HG03442 (cell line): ENCODE measurements around the gene DOCK2.
"Not testable (repeated sequence)": the region's sequence is repeated elsewhere in the genome, so short reads cannot be mapped to it uniquely, and the experiment has no call there.

Experiments used
- ATAC-seq: cut with Tn5 transposase; IDR thresholded peaks from one replicate; pipeline ENCODE4 v1.9.1; 2021; ENCODE audit warnings: mild to moderate bottlenecking, moderate library complexity; ENCODE audit not compliant: unreplicated experiment

The DOCK2 gene

DNA sequence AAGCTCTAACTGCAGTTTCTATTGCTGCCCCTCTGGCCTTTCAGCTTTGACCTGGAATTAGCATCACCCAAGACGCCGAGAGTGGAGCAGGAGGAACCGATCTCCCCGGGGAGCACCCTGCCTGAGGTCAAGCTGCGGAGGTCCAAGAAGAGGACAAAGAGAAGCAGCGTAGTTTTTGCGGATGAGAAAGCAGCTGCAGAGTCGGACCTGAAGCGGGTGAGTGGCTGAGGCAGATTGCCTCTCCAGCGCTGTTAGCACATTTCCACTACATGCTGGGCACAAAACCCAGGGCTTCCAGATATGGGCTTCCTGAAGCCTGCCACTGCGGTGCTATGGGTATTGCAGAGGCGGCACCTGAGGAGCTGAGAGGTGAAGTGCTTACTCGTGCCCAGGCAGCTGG lies 441.9 kb downstream of the DOCK2 start:
- ATAC-seq: no peak

DNA sequence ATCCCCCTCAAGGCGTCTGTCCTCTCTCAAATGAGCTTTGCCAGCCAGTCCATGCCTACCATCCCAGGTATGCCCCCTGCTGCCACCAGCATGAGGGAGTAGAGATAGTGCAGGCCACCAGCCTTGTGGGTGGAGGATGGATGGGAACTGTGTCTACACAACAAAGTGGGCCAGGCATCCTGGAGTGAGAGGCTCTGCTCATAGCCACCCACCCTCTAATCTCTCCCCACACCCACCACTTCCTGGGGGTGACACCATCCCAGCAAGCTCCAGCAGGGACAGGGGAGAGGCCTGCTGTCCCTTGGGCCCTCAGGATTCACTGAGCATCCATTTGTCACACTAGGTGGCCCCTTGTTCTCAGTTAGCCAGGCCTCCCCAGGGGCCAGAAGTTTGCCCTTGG lies 443.1 kb downstream of the DOCK2 start:
- ATAC-seq: no peak

DNA sequence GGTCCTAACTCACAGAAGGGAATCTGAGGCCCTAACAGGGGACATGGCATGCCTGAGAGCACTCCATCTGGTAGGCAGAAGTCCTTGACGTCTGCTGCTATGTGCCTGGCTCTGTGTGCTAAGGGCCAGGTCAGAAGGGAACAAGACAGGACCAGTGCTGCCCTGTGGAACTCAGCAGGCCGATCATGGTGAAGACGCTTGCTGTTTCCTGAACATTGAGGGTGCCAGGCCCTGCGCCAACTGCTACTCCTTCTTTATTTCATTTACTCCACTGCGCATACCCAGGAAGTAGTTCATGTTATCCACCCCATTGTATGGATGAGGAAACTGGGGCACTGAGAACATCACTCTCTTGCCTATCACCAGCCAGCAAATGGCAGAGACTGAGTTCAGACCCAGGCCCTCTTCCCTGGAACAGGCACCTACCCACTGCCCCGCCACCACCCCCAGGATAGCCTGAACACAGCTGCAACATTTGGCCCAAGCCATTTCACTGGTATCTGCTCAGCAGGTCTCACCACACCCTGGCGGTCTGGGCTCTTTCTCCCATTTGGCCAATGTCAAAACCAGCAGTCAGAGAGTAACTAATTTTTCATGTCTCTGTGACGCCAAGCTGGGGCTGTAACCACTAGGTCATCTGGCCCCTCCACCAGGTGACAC lies 443.8 kb downstream of the DOCK2 start:
- ATAC-seq: no peak

DNA sequence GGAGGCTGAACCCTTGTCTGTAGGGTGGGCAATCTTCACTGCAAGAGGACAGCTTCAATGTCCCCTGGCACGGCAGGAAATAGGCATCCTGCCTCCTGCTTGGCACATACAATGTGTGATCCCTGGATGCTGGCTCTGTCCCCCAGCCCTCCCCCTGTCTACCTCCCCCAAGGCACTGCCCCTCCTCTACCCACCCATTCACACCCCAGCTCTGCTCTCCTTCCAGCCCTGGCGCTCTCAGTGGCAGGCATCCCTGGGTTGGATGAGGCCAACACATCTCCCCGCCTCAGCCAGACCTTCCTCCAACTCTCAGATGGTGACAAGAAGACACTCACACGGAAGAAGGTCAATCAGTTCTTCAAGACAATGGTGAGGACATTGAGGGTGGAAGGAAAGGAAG lies 444.5 kb downstream of the DOCK2 start:
- ATAC-seq: no peak

DNA sequence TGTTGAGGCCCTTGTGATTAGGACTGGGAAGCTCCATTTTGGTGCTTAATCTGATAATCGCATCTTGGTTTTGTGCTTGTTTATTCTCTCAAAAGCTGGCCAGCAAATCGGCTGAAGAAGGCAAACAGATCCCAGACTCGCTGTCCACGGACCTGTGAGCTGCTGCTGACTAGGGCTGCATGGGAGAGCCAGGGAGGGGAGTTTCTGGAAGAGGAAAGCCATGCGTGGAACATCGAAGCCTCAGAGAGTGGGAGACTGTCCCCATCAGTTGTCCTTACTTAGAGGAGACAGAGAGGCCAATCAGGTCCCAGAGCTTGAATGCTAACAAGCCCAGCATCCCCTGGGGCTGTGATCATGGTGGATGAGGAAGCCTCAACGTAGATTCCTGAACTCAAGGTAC lies 445.6 kb downstream of the DOCK2 start:
- ATAC-seq: no peak

DNA sequence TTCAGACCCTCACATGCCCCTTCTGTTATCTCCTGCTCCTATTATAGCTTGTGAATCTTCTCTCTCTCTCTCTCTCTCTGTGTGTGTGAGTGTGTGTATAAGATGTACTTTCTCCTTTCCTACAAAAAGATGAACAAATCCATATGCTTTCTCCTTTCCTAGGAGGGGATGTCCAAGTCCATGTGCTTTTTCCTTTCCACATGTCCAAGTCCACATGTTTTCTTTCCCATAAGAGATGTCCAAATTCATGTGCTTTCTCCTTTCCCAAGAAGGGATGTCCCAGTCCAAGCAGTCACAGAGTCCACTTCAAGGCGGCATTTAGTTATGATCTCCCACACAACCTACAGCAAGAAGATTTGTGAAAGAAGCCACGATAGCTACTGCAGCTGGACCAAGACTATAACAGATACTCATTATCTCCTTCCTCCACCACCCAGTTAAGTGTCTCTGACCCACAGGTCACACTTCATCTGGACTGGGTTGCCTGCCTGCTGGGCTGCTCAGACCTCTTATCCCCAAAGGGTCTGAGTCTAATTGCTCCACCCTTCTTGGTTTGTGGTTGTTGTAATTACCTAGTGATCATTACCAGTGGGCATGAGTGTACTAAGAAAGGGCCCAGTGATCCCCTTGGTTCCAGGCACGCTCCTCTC lies 450.2 kb downstream of the DOCK2 start:
- no peak for ATAC-seq

DNA sequence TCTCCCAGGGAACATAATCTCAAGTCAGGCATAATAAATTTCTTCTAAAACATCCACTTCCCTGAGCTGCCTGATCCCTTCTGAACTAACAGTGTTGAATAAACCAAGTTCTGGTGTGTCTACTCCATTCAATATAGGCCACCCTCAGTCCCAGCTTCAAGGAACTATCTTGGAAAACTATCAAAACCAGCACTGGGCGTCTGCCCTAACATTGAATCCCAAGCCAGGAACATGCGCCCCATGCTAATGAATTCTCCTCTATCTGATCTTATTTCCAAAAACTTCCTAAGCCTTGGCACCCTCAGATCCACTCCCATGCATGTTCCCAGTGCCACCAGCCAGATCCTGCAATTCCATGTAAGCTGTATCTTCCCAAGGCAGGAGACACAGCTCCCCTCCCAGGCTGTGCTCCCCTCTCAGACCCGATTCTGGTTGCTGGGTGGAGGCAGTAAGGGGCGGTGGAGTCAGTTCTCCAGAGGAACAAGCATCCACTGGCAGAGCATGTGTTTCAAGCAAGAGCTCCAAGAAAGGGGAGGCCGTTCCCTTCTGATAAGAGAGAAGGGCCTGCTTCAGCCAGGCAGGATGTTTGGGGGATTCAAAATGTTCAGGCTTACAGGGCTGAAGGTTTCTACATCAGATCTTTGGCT lies 455.5 kb downstream of the DOCK2 start:
- no peak for ATAC-seq

DNA sequence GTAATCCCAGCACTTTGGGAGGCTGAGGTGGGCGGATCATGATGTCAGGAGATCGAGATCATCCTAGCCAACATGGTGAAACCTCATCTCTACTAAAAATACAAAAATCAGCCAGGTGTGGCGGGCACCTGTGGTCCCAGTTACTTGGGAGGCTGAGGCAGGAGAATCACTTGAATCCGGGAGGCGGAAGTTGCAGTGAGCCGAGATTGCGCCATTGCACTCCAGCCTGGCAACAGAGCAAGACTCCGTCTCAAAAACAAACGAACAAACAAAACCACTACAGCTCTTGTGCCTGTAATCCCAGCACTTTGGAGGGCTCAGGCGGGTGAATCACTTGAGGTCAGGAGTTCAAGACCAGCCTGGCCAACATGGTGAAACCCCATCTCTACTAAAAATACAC lies 457.3 kb downstream of the DOCK2 start:
- ATAC-seq: not testable (repeated sequence)

DNA sequence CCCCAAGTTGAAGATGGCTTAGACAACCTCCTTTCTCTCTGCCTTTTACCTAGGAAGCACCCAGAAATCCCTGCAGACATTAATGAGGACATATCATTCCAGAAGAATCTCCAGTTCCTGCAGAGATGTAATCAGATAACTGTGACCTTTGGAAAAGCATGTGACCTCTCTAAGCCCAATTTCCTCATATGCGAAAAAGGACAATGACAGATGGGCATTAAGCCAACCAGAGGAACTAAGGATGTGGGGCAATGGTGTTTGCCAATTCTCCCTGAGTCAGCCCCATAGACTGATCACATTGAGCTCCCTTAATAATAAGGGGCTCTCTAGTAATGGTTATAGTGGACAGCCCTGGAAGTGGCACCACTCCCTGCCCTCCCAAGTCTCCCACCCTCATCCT lies 458.6 kb downstream of the DOCK2 start:
- ATAC-seq: no peak

DNA sequence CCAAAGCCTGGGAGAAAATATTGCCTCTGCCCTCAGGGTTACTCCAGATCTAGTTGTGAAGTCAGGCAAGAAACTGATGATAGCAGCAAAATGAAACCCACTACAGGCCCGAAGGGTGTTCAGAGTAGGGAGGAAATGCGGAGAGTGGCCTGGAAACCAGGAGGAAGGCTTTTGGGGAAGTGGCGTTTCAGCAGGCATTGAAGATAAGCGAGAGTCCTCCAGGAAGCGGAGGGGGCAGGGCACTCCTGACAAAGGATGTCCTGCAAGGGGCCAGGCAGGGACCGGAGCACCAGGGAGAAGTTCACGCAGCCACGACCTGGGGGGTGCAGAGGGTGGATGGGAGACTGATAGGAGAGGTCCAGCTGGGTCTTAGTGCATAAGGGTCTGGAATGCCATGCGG lies 460.9 kb downstream of the DOCK2 start:
- ATAC-seq: no peak

DNA sequence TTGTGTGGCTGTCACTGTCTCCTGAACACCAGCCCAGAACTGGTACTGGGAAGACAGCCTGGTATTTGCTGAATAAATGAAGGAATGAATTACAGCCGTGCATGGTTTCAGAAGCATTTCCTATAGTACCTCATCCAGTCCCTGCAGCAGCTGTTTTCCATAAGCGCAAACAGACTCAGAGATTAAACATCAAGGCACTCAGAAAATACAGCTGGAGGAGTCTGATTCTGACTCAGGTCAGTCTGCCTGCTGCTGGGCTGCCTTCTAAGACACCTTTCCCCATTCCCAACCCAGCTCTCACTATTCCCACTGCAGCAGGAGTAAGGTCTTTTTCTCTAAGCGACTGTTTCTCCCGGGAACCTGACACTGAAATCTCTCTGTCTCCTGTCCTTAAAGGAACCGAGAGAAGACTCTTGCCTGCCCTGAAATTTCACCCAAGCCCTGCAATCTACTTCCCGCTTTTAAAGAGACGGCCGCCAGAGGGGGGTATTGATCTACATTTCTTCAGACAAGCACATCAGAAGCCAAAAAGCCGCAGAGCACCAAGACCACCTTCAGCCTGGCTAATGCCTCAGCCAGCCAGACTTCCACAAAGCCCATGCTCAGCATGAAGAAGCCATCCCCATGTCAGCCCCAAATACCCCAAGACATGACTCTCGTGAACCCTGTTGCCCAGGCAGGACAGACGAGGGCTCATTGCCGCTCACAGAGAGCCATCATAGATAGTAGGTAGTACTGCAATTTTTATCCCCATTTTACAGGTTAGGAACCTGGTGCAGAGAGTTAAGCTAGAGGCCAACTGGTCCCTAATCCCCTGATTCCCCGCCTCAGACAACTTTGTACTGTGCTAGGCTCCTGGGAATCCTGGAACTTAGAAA lies 463.2 kb downstream of the DOCK2 start:
- ATAC-seq: peak; percentile 63

DNA sequence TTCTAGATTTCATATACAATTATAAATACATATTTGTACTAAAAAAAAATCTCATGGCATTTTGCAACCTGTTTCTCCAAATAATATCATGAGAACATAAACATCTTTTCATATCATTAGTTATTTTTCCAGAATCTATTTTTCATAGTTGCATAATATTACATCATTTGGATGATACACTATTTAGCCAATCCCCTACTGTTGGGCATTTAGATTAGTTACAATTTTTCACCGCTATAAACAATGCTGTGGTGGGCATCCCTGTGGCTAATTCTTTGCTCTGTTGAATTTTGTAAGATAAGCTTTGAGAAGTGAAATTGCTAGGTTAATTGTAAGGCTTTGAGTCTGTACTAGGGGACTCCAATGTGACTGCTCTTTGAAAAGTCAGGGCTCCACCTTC lies 466.4 kb downstream of the DOCK2 start:
- ATAC-seq: no peak

DNA sequence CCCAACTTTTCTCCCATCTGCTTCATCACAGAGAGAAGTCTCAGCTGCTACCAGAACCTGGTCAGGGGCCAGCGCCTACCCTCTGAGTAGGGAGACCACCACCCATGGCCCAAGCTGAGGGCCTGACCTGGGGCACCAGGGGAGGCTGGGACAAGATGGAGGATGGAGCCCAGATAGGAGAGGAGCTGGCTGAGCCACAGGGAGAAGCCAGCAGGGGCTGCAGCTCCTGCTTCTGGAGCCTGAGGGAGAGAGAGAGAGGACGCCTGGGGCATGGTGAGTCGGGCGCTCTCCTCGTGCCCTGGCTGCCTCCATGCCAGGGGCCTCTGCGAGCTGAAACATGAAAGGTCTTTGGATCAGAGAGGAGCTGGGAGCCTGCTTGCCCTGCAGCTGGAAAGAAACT lies 467.2 kb downstream of the DOCK2 start:
- ATAC-seq: no peak

DNA sequence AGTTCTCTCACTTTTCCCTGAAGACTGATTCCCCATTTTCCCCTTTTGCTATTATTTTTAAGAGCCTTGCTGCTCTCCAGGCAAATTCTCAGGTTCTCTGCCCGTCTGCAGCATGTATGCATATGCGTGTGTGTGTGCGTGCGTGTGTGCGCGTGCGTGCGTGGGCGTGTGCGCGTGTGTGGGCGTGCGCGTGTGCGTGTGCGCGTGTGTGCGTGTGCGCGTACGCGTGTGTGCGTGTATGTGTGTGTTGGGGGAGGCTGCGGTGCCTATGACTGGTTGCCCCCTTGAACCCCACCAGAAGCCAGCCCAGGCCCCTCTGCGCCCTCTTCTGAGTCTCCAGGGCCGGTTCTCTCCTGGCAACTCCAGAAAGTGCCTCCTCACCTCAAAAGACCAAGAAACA lies 467.6 kb downstream of the DOCK2 start:
- ATAC-seq: no peak

DNA sequence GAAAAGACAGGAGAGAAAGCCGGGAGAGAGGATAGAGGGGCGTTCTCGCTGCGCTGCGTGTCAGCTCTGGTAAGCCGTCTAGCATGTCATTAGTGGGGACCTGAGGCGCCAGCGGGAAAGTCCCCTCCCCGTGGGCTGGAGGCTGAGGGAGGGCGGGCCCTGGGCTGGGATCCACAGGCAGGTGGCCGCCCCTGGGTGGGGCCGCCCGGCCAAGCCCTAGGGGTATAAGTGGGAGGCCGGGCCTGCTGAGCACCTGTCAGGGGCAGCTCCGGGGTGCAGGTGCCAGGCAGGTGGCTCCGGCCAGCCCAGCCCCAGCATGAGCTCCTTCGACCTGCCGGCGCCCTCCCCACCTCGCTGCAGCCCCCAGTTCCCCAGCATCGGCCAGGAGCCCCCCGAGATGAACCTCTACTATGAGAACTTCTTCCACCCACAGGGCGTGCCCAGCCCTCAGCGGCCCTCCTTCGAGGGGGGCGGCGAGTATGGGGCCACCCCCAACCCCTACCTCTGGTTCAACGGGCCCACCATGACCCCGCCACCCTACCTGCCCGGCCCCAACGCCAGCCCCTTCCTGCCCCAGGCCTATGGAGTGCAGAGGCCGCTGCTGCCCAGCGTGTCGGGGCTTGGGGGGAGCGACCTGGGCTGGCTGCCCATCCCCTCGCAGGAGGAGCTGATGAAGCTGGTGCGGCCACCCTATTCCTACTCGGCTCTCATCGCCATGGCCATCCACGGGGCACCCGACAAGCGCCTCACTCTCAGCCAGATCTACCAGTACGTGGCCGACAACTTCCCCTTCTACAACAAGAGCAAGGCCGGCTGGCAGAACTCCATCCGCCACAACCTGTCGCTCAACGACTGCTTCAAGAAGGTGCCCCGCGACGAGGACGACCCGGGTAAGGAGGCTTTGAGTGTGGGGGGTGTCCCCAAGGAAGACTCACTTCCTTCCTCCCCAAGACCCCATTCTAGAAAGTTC lies 468.9 kb downstream of the DOCK2 start, which contains the start of gene FOXI1:
Gene FOXI1, plus strand, starts transcription at position 256 of the 970 bp plus-strand sequence. Its CDS starts 61 bp downstream, at position 317.
- ATAC-seq: no peak

DNA sequence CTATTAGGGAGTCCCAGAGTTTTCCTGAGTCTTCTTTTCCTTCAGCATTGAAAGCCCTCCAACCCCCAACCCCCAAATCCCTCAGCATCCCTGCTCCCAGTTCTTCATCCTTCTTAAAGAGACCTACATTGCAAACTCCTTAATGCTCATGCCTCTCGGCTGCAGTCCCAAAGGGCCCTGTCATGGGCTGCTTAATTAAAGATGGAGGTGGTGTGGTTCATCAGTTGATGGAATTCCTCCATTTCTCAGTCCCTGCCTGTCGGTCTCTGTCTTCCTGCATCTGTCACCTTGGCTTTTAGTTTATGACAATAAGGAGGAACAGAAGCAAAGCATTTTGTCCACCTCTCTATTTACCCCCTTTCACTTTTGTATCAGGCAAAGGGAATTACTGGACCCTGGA lies 470.6 kb downstream of the DOCK2 start:
- ATAC-seq: no peak

DNA sequence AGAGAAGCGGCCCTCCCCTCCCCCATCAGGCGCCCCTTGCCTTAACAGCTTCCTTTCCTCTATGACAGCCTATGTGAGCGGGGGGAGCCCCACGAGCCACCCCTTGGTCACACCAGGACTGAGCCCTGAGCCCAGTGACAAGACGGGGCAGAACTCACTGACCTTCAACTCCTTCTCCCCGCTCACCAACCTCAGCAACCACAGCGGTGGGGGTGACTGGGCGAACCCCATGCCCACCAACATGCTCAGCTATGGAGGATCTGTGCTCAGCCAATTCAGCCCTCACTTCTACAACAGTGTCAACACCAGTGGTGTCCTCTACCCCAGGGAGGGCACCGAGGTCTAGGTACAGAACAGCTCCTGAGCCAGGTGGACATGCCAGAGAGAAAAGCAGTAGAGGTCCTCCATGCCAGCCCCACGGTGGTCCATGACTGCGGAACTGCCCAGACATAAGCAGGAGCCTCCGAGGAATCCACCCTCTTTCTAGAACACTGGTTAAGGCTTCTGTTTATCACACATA lies 471.3 kb downstream of the DOCK2 start:
- no peak for ATAC-seq

DNA sequence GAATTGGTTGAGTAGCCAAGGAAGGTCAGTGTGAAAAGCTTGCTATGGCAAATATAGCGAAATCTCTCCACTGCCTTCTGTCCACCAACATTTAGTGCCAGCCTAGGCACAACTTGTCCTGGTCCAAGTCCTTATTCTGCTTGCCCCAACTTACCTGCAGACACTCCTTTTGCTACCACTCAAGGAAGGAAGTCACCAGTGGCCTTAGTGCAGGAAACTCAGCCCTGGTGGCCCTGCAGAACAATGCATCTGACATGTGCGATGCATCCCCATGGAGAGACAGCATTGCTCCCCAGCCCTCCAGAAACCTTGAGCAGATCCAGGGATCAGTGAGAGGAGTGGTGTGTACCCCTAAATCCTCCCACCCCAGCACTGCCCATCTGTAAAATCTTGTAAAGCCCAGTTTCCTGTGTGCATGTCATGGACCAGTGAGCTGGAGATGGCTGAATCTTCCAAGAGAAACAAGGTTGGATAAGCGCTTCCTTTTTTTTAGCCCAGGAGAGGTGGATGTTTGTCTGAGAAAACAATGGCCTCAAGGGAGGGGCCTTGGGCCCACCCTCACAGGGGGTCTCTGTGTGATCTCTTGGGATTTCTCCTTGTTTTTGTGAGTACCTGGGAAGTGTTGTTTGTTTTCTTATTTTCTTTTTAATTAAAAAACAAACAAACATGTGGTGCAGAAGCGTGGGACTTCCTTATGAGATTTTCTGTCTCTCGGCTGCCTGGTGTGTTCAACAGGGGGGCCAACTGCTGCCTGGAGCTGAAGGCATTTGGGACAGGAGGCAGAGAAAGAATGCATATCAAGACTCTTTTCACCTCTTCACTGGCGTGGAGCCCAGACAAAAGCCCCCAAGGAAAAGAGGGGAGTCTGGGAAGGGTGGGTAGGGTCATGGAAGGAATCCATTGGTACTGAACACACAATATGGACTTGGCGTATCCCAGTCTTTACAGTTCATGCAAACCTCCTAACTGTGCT lies 472.3 kb downstream of the DOCK2 start:
- ATAC-seq: no peak
